SK-N-SH (cell line): ENCODE results near the gene NAT9. TPM values are rescaled to one million over a fixed set of nuclear protein-coding genes. Genes with fewer than 3 reads are reported as not detected.

ENCODE experiments used
- CTCF ChIA-PET: fragments of 300-600, 350-600 bp; formaldehyde crosslinking; extraction: SDS; loops from one replicate; lab custom pipeline; 2021; lab: Yijun Ruan, JAX
- POLR2A ChIA-PET: fragments of 350-600 bp; sonication (Branson Sonifier 250); formaldehyde crosslinking; extraction: SDS; loops from one replicate; lab custom pipeline; 2020; ENCODE audit warnings: antibody characterized with exemption, inconsistent platforms; lab: Yijun Ruan, JAX
- DNase-seq: peaks from one replicate; pipeline ENCODE4 v3.0.0; 2012
- H2AFZ ChIP-seq: fragments of 200-600 bp; sonication (generic); 2 replicates; pipeline ENCODE4 v1.8.1; 2016; ENCODE audit warnings: antibody characterized with exemption, mild to moderate bottlenecking, low read depth
- H3F3A ChIP-seq: fragments of 200-600 bp; sonication (generic); replicated peaks from 2 replicates; pipeline ENCODE3; 2016; ENCODE audit warnings: antibody characterized with exemption, mild to moderate bottlenecking; ENCODE audit not compliant: insufficient read depth
- H3K27ac ChIP-seq, 2 experiments: fragments of 200-500 bp in 1 of 2; fragments of 200-600 bp in 1 of 2; sonication (Bioruptor generic) in 1 of 2; sonication (generic), shearing (Covaris generic) in 1 of 2; 2 replicates each; pipeline versions ENCODE4 v1.5.1 to v1.6.1; 2014 to 2016; ENCODE audit warnings: low read depth in 2 of 2, inconsistent platforms in 1 of 2, low read length in 1 of 2, mild to moderate bottlenecking in 1 of 2, mixed read lengths in 1 of 2
- H3K27me3 ChIP-seq: fragments of 200-600 bp; sonication (generic), shearing (Covaris generic); 2 replicates; pipeline ENCODE4 v1.6.1; 2016; ENCODE audit warnings: mixed run types; ENCODE audit not compliant: insufficient read depth
- H3K36me3 ChIP-seq, 2 experiments: fragments of 200-500 bp in 1 of 2; fragments of 200-600 bp in 1 of 2; sonication (Bioruptor generic) in 1 of 2; sonication (generic) in 1 of 2; replicated peaks in 1 of 2; 2 replicates each; pipeline versions ENCODE3 to v1.5.1; 2014 to 2016; ENCODE audit warnings: low read length in 1 of 2, mild to moderate bottlenecking in 1 of 2; ENCODE audit not compliant: insufficient read depth in 2 of 2, control insufficient read depth in 1 of 2
- H3K4me1 ChIP-seq, 2 experiments: fragments of 200-500 bp in 1 of 2; fragments of 200-600 bp in 1 of 2; sonication (Bioruptor generic) in 1 of 2; sonication (generic), shearing (Covaris generic) in 1 of 2; 2 replicates each; pipeline versions ENCODE4 v1.5.1 to v1.6.1; 2014 to 2016; ENCODE audit warnings: low read depth in 1 of 2, low read length in 1 of 2, mixed run types in 1 of 2; ENCODE audit not compliant: insufficient read depth in 2 of 2, control insufficient read depth in 1 of 2
- H3K4me2 ChIP-seq: fragments of 200-600 bp; sonication (generic), shearing (Covaris generic); 2 replicates; pipeline ENCODE4 v1.6.1; 2017; ENCODE audit warnings: mixed run types
- H3K4me3 ChIP-seq, 2 experiments: fragments of 200-500 bp in 1 of 2; fragments of 200-600 bp in 1 of 2; sonication (Bioruptor generic) in 1 of 2; sonication (generic), shearing (Covaris generic) in 1 of 2; 2 replicates each; pipeline versions ENCODE4 v1.5.1 to v1.8.1; 2014 to 2016; ENCODE audit warnings: low read depth in 2 of 2, inconsistent platforms in 1 of 2, low read length in 1 of 2, mild to moderate bottlenecking in 1 of 2, mixed read lengths in 1 of 2, moderate library complexity in 1 of 2
- H3K79me2 ChIP-seq: fragments of 200-600 bp; sonication (generic); 2 replicates; pipeline ENCODE4 v1.8.1; 2017; ENCODE audit warnings: mild to moderate bottlenecking; ENCODE audit not compliant: insufficient read depth
- H3K9ac ChIP-seq: fragments of 200-600 bp; sonication (generic); 2 replicates; pipeline ENCODE4 v1.6.1; 2017; ENCODE audit warnings: mixed run types
- H3K9me2 ChIP-seq: fragments of 200-600 bp; sonication (generic); 2 replicates; pipeline ENCODE4 v1.6.1; 2017; ENCODE audit warnings: mixed run types
- H3K9me3 ChIP-seq: fragments of 200-600 bp; sonication (generic); 2 replicates; pipeline ENCODE4 v1.6.1; 2017; ENCODE audit warnings: mixed run types, mild to moderate bottlenecking, moderate library complexity
- H4K20me1 ChIP-seq: fragments of 200-600 bp; sonication (generic); 2 replicates; pipeline ENCODE4 v1.6.1; 2017; ENCODE audit warnings: mild to moderate bottlenecking, mixed run types; ENCODE audit not compliant: insufficient read depth
- ELF1 ChIP-seq: IDR thresholded peaks from 2 replicates; pipeline ENCODE4 v1.4.0; 2012
- EP300 ChIP-seq, 2 experiments: IDR thresholded peaks; 2 replicates each; pipeline versions ENCODE4 v1.4.0 to v1.6.1; 2012; ENCODE audit warnings: borderline replicate concordance in 1 of 2, low read depth in 1 of 2, low read length in 1 of 2
- IRF3 ChIP-seq: fragments of 150-350 bp; IDR thresholded peaks from 2 replicates; pipeline ENCODE4 v1.6.1; 2016; ENCODE audit warnings: mild to moderate bottlenecking, low read depth, low read length
- JUND ChIP-seq: IDR thresholded peaks from 2 replicates; pipeline ENCODE4 v1.4.0; 2012
- MAX ChIP-seq: IDR thresholded peaks from 2 replicates; pipeline ENCODE4 v1.4.0; 2012; ENCODE audit warnings: low read depth
- NFIC ChIP-seq: IDR thresholded peaks from 2 replicates; pipeline ENCODE4 v1.4.0; 2012; ENCODE audit warnings: borderline replicate concordance
- PBX3 ChIP-seq: IDR thresholded peaks from 2 replicates; pipeline ENCODE4; 2012
- POLR2AphosphoS5 ChIP-seq: IDR thresholded peaks from 2 replicates; pipeline ENCODE4 v1.6.1; 2012; ENCODE audit warnings: low read depth, low read length
- RFX5 ChIP-seq: IDR thresholded peaks from 2 replicates; pipeline ENCODE4 v1.6.1; 2012; ENCODE audit warnings: mild to moderate bottlenecking, improper control_type of control experiment, low read length
- RXRA ChIP-seq: IDR thresholded peaks from 2 replicates; pipeline ENCODE4 v1.4.0; 2012; ENCODE audit warnings: low read depth, mild to moderate bottlenecking, borderline replicate concordance
- SIN3A ChIP-seq: IDR thresholded peaks from 2 replicates; pipeline ENCODE4 v1.6.1; 2012; ENCODE audit warnings: low read depth, mild to moderate bottlenecking, low read length, moderate library complexity, borderline replicate concordance
- TEAD4 ChIP-seq: IDR thresholded peaks from 2 replicates; pipeline ENCODE4 v1.4.0; 2012; ENCODE audit warnings: mild to moderate bottlenecking, borderline replicate concordance; ENCODE audit not compliant: insufficient read depth
- YY1 ChIP-seq: IDR thresholded peaks from 2 replicates; pipeline ENCODE4 v1.4.0; 2012; ENCODE audit warnings: low read depth, mild to moderate bottlenecking
- ZBTB33 ChIP-seq: IDR thresholded peaks from 2 replicates; pipeline ENCODE4 v1.4.0; 2012; ENCODE audit warnings: low read depth, borderline replicate concordance
- WGBS: methylation state at CpG from one replicate; pipeline ENCODE4 v1.1.6; 2017; ENCODE audit warnings: low lambda C conversion rate; 5-methylcytosine and 5-hydroxymethylcytosine counted together
- polyA plus RNA-seq, 3 experiments: library from polyadenylated mRNA; depleted of rRNA; stranded (reverse); fragments of >200 nt; gene quantifications; 2 replicates each; pipeline ENCODE4 v1.2.3, GENCODE V29; 2012

Gene NAT9
- polyA plus RNA-seq, 1 of the 3 experiments (the other 2 are of a cell fraction), result 117 TPM

GRCh38 chr17:74742978-74743545, 33.1 kb downstream of the NAT9 start (continued):
- no peak for TF ChIP-seq EP300 (IDR thresholded peaks at IDR 0.05; ENCODE audit: borderline replicate concordance in 1 of 2, low read depth in 1 of 2, low read length in 1 of 2)

- POLR2A ChIA-PET, result interaction anchor here (1.0 kb wide), 1 partner anchor 32 kb away, joined by 3 read pairs; no protein-coding TSS in a partner anchor
- no peak overlapping the region for H3K4me2 ChIP-seq
- H2AFZ ChIP-seq, result no peak overlapping the region
- WGBS, result 21% methylated on average over 4 of the region's 4 CpGs
- no peak for TF ChIP-seq IRF3
- TF ChIP-seq JUND, result no peak
- TF ChIP-seq, all 33 proteins: peak for 0
- no peak overlapping the region for H3K27ac ChIP-seq
- H3K4me3 ChIP-seq, result no peak overlapping the region
- no peaks in the 10 kb centered on the region for H3K9me3 ChIP-seq
- H3F3A ChIP-seq, result peaks cover 10% of the 10 kb centered on the region
- no peak for DNase-seq
- peaks cover 0 to 3% of the 10 kb centered on the region in 2 experiments; a peak in 1 of 4 replicates for H3K4me1 ChIP-seq
- no peak overlapping the region for H3K9ac ChIP-seq
- no peaks in the 10 kb centered on the region for H4K20me1 ChIP-seq
- H3K79me2 ChIP-seq, result no peaks in the 10 kb centered on the region
- no peaks in the 10 kb centered on the region for H3K36me3 ChIP-seq
- H3K9me2 ChIP-seq, result no peaks in the 10 kb centered on the region
- CTCF ChIA-PET, result interaction anchor here (0.6 to 8.2 kb wide), 9 partner anchors 26 to 176 kb away, joined by 3 to 301 read pairs (median 9); partner anchors contain the start of gene NAT9
- peaks cover 22% of the 10 kb centered on the region for H3K27me3 ChIP-seq
Measured at GRCh38 chr17:74742153-74742515, 34.0 kb downstream of the NAT9 start.

- no peaks in the 10 kb centered on the region for H3K9me3 ChIP-seq
- H3K9me2 ChIP-seq, result no peaks in the 10 kb centered on the region
- no peak for DNase-seq
- TF ChIP-seq ZBTB33, result no peak
- no peak for TF ChIP-seq NFIC
- TF ChIP-seq YY1, result no peak
- no peak for TF ChIP-seq POLR2AphosphoS5
- no peak for TF ChIP-seq MAX
- no peak for TF ChIP-seq IRF3
- no peak for TF ChIP-seq ELF1
- TF ChIP-seq RFX5, result no peak
- TF ChIP-seq EP300 (IDR thresholded peaks at IDR 0.05; ENCODE audit: borderline replicate concordance in 1 of 2, low read depth in 1 of 2, low read length in 1 of 2), result no peak
- no peak for TF ChIP-seq SIN3A
- no peak for TF ChIP-seq PBX3
- no peak for TF ChIP-seq RXRA
- no peak for TF ChIP-seq TEAD4
- ChIA-PET CTCF (interaction anchor here (0.9 to 8.2 kb wide), 10 partner anchors 28 to 175 kb away, joined by 3 to 301 read pairs (median 8); partner anchors contain the start of gene NAT9), POLR2A (interaction anchor here (0.6 kb wide), 1 partner anchor 66 kb away, joined by 3 read pairs; no protein-coding TSS in a partner anchor)
- 83% methylated on average over 11 of the region's 17 CpGs for WGBS
- H3K4me1 ChIP-seq, result peaks cover 0 to 3% of the 10 kb centered on the region in 2 experiments; a peak in 1 of 4 replicates
- H3K9ac ChIP-seq, result no peak overlapping the region
- no peak overlapping the region for H3K4me2 ChIP-seq
- no peaks in the 10 kb centered on the region for H3K36me3 ChIP-seq
- H3F3A ChIP-seq, result peaks cover 1% of the 10 kb centered on the region
- H2AFZ ChIP-seq, result no peak overlapping the region
- H3K27ac ChIP-seq, result no peak overlapping the region
- H3K27me3 ChIP-seq, result peaks cover 35% of the 10 kb centered on the region
- no peaks in the 10 kb centered on the region for H3K79me2 ChIP-seq
- no peak overlapping the region for H3K4me3 ChIP-seq
- no peaks in the 10 kb centered on the region for H4K20me1 ChIP-seq
Measured at GRCh38 chr17:74740641-74741387, 35.3 kb downstream of the NAT9 start.
